Ishikawa (cell line): Measurements from ENCODE around the gene FGFBP1.

Experiments
- EGR1 ChIP-seq: IDR thresholded peaks from 2 replicates; pipeline ENCODE4 v1.6.1; 2012
- EP300 ChIP-seq: IDR thresholded peaks from 2 replicates; pipeline ENCODE4 v1.6.1; 2012; ENCODE audit warnings: borderline replicate concordance
- TAF1 ChIP-seq: IDR thresholded peaks from 2 replicates; pipeline ENCODE4 v1.6.1; 2012; ENCODE audit warnings: low read depth, mild to moderate bottlenecking
- TF ChIP-seq, protein P1 (sequence below): IDR thresholded peaks from 2 replicates; pipeline ENCODE4 v1.6.1; 2012

- TF ChIP-seq EP300 (no peak), TAF1 (no peak), EGR1 (no peak)
- TF ChIP-seq, protein P1, sequence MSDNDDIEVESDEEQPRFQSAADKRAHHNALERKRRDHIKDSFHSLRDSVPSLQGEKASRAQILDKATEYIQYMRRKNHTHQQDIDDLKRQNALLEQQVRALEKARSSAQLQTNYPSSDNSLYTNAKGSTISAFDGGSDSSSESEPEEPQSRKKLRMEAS: no peak
Measured at GRCh38 chr4:15888515-15888914, 50.0 kb downstream of the FGFBP1 start.
